OCI-LY7 (cell line): ENCODE measurements around the gene OR13J1. TPM values are rescaled to one million over a fixed set of nuclear protein-coding genes. Genes with fewer than 3 reads are reported as not detected.
A peak's percentile ranks its signal among the peaks of the same experiment; 100 is the strongest.
"Not testable (repeated sequence)": the region's sequence is repeated elsewhere in the genome, so short reads cannot be mapped to it uniquely, and the experiment has no call there.

Experiments
- BruUV-seq: library from RNA; stranded (reverse); fragments of 400-500 nt; replicated peaks from 2 replicates; lab custom pipeline; 2021; lab: Mats Ljungman, UMichigan
- CTCF ChIA-PET: fragments of 300-600 bp; sonication (Branson Sonifier 250); formaldehyde crosslinking; loops from one replicate; lab custom pipeline; 2022; ENCODE audit warnings: antibody characterized with exemption; ENCODE audit not compliant: unreplicated experiment; lab: Charles Lee
- POLR2A ChIA-PET: fragments of 300-600 bp; sonication (Branson Sonifier 250); formaldehyde crosslinking; loops from one replicate; lab custom pipeline; 2022; ENCODE audit warnings: antibody characterized with exemption; lab: Charles Lee
- DNase-seq: peaks from one replicate; pipeline ENCODE4 v3.0.0-alpha.2; 2015; ENCODE audit warnings: low spot score
- H2AFZ ChIP-seq: fragments of 200-600 bp; sonication (generic), shearing (Covaris generic); 2 replicates; pipeline ENCODE4 v1.6.1; 2014; ENCODE audit warnings: mild to moderate bottlenecking, antibody characterized with exemption, low read length, moderate library complexity
- H3K27ac ChIP-seq: fragments of 200-600 bp; sonication (generic); 2 replicates; pipeline ENCODE4 v1.5.1; 2014; ENCODE audit warnings: mixed run types, low read depth, mild to moderate bottlenecking, moderate library complexity, low read length, inconsistent platforms; ENCODE audit not compliant: poor library complexity, severe bottlenecking
- H3K36me3 ChIP-seq: fragments of 200-600 bp; sonication (generic); 2 replicates; pipeline ENCODE4 v1.6.1; 2014; ENCODE audit warnings: mild to moderate bottlenecking, antibody characterized with exemption, low read length, moderate library complexity, mixed read lengths; ENCODE audit not compliant: insufficient read depth
- H3K4me1 ChIP-seq: fragments of 200-600 bp; sonication (generic); 2 replicates; pipeline ENCODE4 v1.5.1; 2014; ENCODE audit warnings: mild to moderate bottlenecking, low read length; ENCODE audit not compliant: insufficient read depth, poor library complexity, severe bottlenecking
- H3K4me2 ChIP-seq: fragments of 200-600 bp; sonication (generic); 2 replicates; pipeline ENCODE4 v1.6.1; 2014; ENCODE audit warnings: mild to moderate bottlenecking, low read length
- H3K4me3 ChIP-seq: fragments of 200-600 bp; sonication (generic); 2 replicates; pipeline ENCODE4 v1.5.1; 2014; ENCODE audit warnings: mild to moderate bottlenecking, low read depth, low read length; ENCODE audit not compliant: poor library complexity, severe bottlenecking
- H3K79me2 ChIP-seq: fragments of 200-600 bp; sonication (generic); 2 replicates; pipeline ENCODE4 v1.6.1; 2016; ENCODE audit warnings: low read depth, mild to moderate bottlenecking, low read length, moderate library complexity, mixed read lengths; ENCODE audit not compliant: insufficient read depth
- H3K9me2 ChIP-seq: fragments of 200-600 bp; sonication (generic); 2 replicates; pipeline ENCODE4 v1.6.1; 2016; ENCODE audit warnings: mild to moderate bottlenecking, low read length, mixed read lengths; ENCODE audit not compliant: insufficient read depth
- H3K9me3 ChIP-seq: fragments of 200-600 bp; sonication (generic); 2 replicates; pipeline ENCODE4 v1.6.1; 2014; ENCODE audit warnings: mild to moderate bottlenecking, mixed run types, low read length, mixed read lengths
- H4K20me1 ChIP-seq: fragments of 200-600 bp; sonication (generic); 2 replicates; pipeline ENCODE4 v1.6.1; 2014; ENCODE audit warnings: mild to moderate bottlenecking, antibody characterized with exemption, low read length, moderate library complexity, mixed read lengths; ENCODE audit not compliant: insufficient read depth
- EZH2phosphoT487 ChIP-seq: fragments of 200-600 bp; sonication (generic); IDR thresholded peaks from 2 replicates; pipeline ENCODE4 v1.6.1; 2018; ENCODE audit warnings: low read depth, borderline replicate concordance, mild to moderate bottlenecking, mixed run types, antibody characterized with exemption, low read length, moderate library complexity, mixed read lengths
- intact Hi-C: fragments of 100-400 bp; cut with micrococcal nuclease; formaldehyde crosslinking; loops from one replicate; pipeline ENCODE4 v1.10.0; 2022; ENCODE audit not compliant: unreplicated experiment
- total RNA-seq, 2 experiments: library from RNA; depleted of rRNA in 1 of 2; stranded (reverse); fragments of >200 nt in 1 of 2; shearing (Covaris generic) in 1 of 2; gene quantifications; 2 replicates each; pipeline ENCODE4 v1.2.3, GENCODE V29; 2014 to 2022
- TF ChIP-seq, protein P1 (sequence below): fragments of 200-600 bp; sonication (generic); conservative IDR thresholded peaks from 2 replicates; pipeline ENCODE4 v1.5.1; 2014; ENCODE audit warnings: mild to moderate bottlenecking, antibody characterized with exemption, low read length, moderate library complexity, mixed read lengths

Gene OR13J1
- total RNA-seq, 2 experiments from 2014 or later, result not detected

DNA sequence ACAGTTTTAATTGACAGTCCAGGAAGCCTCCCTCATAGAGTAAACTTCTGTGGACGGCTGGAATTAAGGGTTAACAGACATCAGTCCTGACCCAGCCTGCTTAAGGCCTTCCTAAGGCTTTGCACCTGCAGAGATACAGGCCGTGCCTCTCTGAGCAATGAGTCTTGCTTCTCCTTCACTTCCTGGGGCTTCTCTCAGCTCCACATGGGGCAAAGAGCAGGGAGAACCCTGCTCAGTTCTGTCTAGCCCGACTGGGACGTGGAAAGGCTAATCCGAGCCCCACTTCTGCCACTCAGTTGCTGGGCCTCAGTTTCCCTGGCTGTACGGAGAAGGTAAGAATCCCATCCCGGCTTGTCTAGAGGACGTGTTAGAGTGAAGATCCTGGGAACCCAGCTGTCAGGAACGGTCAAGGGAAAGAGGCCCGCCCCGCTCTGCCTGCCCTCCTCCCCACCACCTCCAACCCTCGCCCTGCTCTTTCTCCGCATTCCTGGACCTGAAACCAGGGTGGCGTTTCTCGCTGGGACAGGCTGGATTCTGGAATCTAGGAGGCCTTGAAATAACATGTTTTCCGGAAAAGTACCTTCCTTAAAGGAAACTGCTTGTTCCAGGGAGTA, 45.6 kb upstream of the OR13J1 start:
- no peak for DNase-seq
- TF ChIP-seq, protein P1, sequence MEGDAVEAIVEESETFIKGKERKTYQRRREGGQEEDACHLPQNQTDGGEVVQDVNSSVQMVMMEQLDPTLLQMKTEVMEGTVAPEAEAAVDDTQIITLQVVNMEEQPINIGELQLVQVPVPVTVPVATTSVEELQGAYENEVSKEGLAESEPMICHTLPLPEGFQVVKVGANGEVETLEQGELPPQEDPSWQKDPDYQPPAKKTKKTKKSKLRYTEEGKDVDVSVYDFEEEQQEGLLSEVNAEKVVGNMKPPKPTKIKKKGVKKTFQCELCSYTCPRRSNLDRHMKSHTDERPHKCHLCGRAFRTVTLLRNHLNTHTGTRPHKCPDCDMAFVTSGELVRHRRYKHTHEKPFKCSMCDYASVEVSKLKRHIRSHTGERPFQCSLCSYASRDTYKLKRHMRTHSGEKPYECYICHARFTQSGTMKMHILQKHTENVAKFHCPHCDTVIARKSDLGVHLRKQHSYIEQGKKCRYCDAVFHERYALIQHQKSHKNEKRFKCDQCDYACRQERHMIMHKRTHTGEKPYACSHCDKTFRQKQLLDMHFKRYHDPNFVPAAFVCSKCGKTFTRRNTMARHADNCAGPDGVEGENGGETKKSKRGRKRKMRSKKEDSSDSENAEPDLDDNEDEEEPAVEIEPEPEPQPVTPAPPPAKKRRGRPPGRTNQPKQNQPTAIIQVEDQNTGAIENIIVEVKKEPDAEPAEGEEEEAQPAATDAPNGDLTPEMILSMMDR, result no peak
- H3K36me3 ChIP-seq, result no peaks in the 10 kb centered on the region
- H3K4me2 ChIP-seq, result no peak overlapping the region
- ChIA-PET POLR2A (no interaction called here), CTCF (no interaction called here)
- BruUV-seq, result no TSS peak
- 0 out of 2 replicates have a peak, but pooled peaks cover 3% of the 10 kb centered on the region for H3K9me3 ChIP-seq
- no peak overlapping the region for H3K27ac ChIP-seq
- H3K79me2 ChIP-seq, result no peaks in the 10 kb centered on the region
- H2AFZ ChIP-seq, result no peak overlapping the region
- intact Hi-C loops, result no loop called here
- no peaks in the 10 kb centered on the region for H3K9me2 ChIP-seq
- no peak overlapping the region for H3K4me3 ChIP-seq
- peaks cover 4% of the 10 kb centered on the region for H3K4me1 ChIP-seq
- H4K20me1 ChIP-seq, result no peaks in the 10 kb centered on the region

DNA sequence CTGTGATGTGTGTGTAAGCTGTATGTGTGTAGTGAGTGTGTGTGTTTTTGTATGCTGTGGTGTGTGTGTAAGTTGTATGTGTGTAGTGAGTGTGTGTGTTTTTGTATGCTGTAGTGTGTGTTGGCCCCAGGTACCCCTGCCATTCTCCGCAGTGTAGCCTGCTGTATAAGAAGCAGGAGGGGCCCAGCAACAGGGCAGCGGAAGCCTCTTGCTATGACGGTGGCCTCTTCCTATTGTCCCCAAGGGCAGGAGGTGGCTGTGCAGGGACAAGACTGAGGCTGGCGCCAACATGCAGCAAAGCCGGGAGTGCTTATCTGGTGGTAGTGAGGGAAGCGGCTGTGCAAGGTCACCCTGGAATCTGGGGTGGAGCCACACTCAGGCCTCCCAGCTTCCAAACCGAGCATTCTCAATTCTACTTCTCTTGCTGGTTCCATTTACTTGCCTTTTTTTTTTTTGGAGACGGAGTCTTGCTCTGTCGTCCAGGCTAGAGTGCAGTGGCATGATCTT, 44.2 kb upstream of the OR13J1 start:
- H2AFZ ChIP-seq, result no peak overlapping the region
- no peak for TF ChIP-seq EZH2phosphoT487
- TF ChIP-seq, protein P1, result no peak
- no peaks in the 10 kb centered on the region for H3K36me3 ChIP-seq
- no peaks in the 10 kb centered on the region for H4K20me1 ChIP-seq
- intact Hi-C loops, result no loop called here
- H3K4me3 ChIP-seq, result no peak overlapping the region
- ChIA-PET POLR2A (interaction anchor here (1.1 kb wide), 1 partner anchor 226 kb away, joined by 3 read pairs; no protein-coding TSS in a partner anchor), CTCF (no interaction called here)
- peaks cover 4% of the 10 kb centered on the region for H3K4me1 ChIP-seq
- no peaks in the 10 kb centered on the region for H3K79me2 ChIP-seq
- DNase-seq, result peak; percentile 10
- H3K9me2 ChIP-seq, result no peaks in the 10 kb centered on the region
- BruUV-seq, result no TSS peak
- no peak overlapping the region for H3K27ac ChIP-seq
- no peak overlapping the region for H3K4me2 ChIP-seq
- 0 out of 2 replicates have a peak, but pooled peaks cover 3% of the 10 kb centered on the region for H3K9me3 ChIP-seq

DNA sequence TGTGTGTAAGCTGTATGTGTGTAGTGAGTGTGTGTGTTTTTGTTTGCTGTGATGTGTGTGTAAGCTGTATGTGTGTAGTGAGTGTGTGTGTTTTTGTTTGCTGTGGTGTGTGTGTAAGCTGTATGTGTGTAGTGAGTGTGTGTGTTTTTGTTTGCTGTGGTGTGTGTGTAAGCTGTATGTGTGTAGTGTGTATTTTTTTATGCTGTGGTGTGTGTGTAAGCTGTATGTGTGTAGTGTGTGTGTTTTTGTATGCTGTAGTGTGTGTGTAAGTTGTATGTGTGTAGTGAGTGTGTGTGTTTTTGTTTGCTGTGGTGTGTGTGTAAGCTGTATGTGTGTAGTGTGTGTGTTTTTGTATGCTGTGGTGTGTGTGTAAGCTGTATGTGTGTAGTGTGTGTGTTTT, 43.2 kb upstream of the OR13J1 start:
- intact Hi-C loops, CTCF ChIA-PET: not testable (repeated sequence)

More for the DNA sequence above, 43.2 kb upstream of the OR13J1 start:
- not testable (repeated sequence) for H3K36me3 ChIP-seq, BruUV-seq, DNase-seq, H4K20me1 ChIP-seq, H3K27ac ChIP-seq, H2AFZ ChIP-seq, H3K79me2 ChIP-seq, H3K4me2 ChIP-seq, H3K9me3 ChIP-seq, H3K9me2 ChIP-seq, H3K4me1 ChIP-seq, H3K4me3 ChIP-seq
- POLR2A ChIA-PET, result interaction anchor here (0.6 to 1.1 kb wide), 2 partner anchors 17 to 25 kb away, joined by 3 to 4 read pairs; no protein-coding TSS in a partner anchor
